B cell (primary cell): ENCODE results near the gene HMG20A. TPM values are rescaled to one million over a fixed set of nuclear protein-coding genes. Genes with fewer than 3 reads are reported as not detected.

Experiments used
- ATAC-seq: fragments of 200-7000 bp; cut with Tn5 transposase; one replicate; pipeline ENCODE4 v1.10.0; 2021; ENCODE audit warnings: low read depth, mild to moderate bottlenecking, moderate number of reproducible peaks, moderate library complexity
- CTCF ChIA-PET: fragments of 350-600 bp; sonication (Branson Sonifier 250); formaldehyde crosslinking; loops from one replicate; lab custom pipeline; 2021; ENCODE audit warnings: antibody characterized with exemption, inconsistent platforms; lab: Charles Lee
- POLR2A ChIA-PET: fragments of 350-600 bp; sonication (Branson Sonifier 250); formaldehyde crosslinking; loops from one replicate; lab custom pipeline; 2021; ENCODE audit warnings: antibody characterized with exemption; lab: Charles Lee
- DNase-seq: peaks from one replicate; pipeline ENCODE4 v3.0.0; 2013
- H2AFZ ChIP-seq: 2 replicates; pipeline ENCODE4 v1.6.1; 2012; ENCODE audit warnings: mild to moderate bottlenecking, low read depth, low read length; ENCODE audit not compliant: insufficient read depth, poor library complexity, severe bottlenecking
- H3K27ac ChIP-seq, 2 donors: 1 replicate in 1 of 2; 2 replicates in 1 of 2; pipeline ENCODE4 v1.5.1; 2012 to 2013; ENCODE audit warnings: low read length in 2 of 2, mild to moderate bottlenecking in 2 of 2, moderate library complexity in 1 of 2
- H3K27me3 ChIP-seq, 4 experiments: fragments of 200-600 bp in 1 of 4; sonication (generic) in 1 of 4; replicated peaks in 1 of 4; 1 replicate in 2 of 4; 2 replicates in 2 of 4; pipeline versions ENCODE4 v1.6.1 to v1.7.0; 2013 to 2016; ENCODE audit warnings: low read length in 3 of 4, mild to moderate bottlenecking in 2 of 4, mixed read lengths in 1 of 4, moderate library complexity in 1 of 4; ENCODE audit not compliant: insufficient read depth in 4 of 4, control insufficient read depth in 3 of 4; ENCODE audit errors: control extremely low read depth in 1 of 4
- H3K36me3 ChIP-seq, 2 experiments: replicated peaks in 1 of 2; 1 replicate in 1 of 2; 2 replicates in 1 of 2; pipeline versions ENCODE4 v1.6.1 to v1.7.1; 2013; ENCODE audit warnings: low read length in 1 of 2; ENCODE audit not compliant: insufficient read depth in 2 of 2, control insufficient read depth in 1 of 2; ENCODE audit errors: control extremely low read depth in 1 of 2, extremely low read depth in 1 of 2
- H3K4me1 ChIP-seq, 2 donors: fragments of 200-600 bp in 1 of 2; sonication (generic) in 1 of 2; 1 replicate in 1 of 2; 2 replicates in 1 of 2; pipeline versions ENCODE4 v1.5.1 to v1.6.1; 2013 to 2017; ENCODE audit warnings: low read length in 2 of 2; ENCODE audit not compliant: control insufficient read depth in 2 of 2, insufficient read depth in 2 of 2
- H3K4me2 ChIP-seq: replicated peaks from 2 replicates; pipeline ENCODE3; 2012; ENCODE audit warnings: mild to moderate bottlenecking, low read depth, low read length; ENCODE audit not compliant: poor library complexity, severe bottlenecking
- H3K4me3 ChIP-seq, 5 experiments: fragments of 200-600 bp in 1 of 5; sonication (generic) in 1 of 5; 1 replicate in 3 of 5; 2 replicates in 2 of 5; pipeline versions ENCODE4 v1.5.1 to v1.7.0; 2011 to 2016; ENCODE audit warnings: low read length in 4 of 5, mild to moderate bottlenecking in 4 of 5, low read depth in 2 of 5, control low read depth in 1 of 5, moderate library complexity in 1 of 5; ENCODE audit not compliant: insufficient read depth in 1 of 5; ENCODE audit errors: control extremely low read depth in 1 of 5, extremely low read depth in 1 of 5
- H3K79me2 ChIP-seq: fragments of 200-600 bp; sonication (generic); one replicate; pipeline ENCODE4 v1.6.0; 2016; ENCODE audit warnings: low read length; ENCODE audit not compliant: control insufficient read depth, insufficient read depth
- H3K9ac ChIP-seq: fragments of 200-600 bp; sonication (generic); 2 replicates; pipeline ENCODE4 v1.6.1; 2017; ENCODE audit warnings: mild to moderate bottlenecking, low read length, moderate library complexity
- H3K9me3 ChIP-seq, 3 donors: one replicate each; pipeline versions ENCODE4 v1.6.1 to v1.7.1; 2013; ENCODE audit warnings: low read length in 2 of 3; ENCODE audit not compliant: control insufficient read depth in 2 of 3, insufficient read depth in 1 of 3; ENCODE audit errors: control extremely low read depth in 1 of 3
- H4K20me1 ChIP-seq: 2 replicates; pipeline ENCODE4 v1.6.0; 2012; ENCODE audit warnings: mild to moderate bottlenecking, low read length; ENCODE audit not compliant: insufficient read depth, control insufficient read depth, poor library complexity, severe bottlenecking
- H3K27ac Mint-ChIP-seq: one replicate; pipeline ENCODE4 v1.8.0; 2021; ENCODE audit warnings: mixed read lengths
- H3K27me3 Mint-ChIP-seq: one replicate; pipeline ENCODE4 v1.8.0; 2021; ENCODE audit warnings: mixed read lengths
- H3K4me1 Mint-ChIP-seq: one replicate; pipeline ENCODE4 v1.8.0; 2021; ENCODE audit warnings: mixed read lengths
- H3K4me3 Mint-ChIP-seq: one replicate; pipeline ENCODE4 v1.8.0; 2021; ENCODE audit warnings: mixed read lengths
- H3K9me3 Mint-ChIP-seq: one replicate; pipeline ENCODE4 v1.8.0; 2022; ENCODE audit warnings: mixed read lengths; ENCODE audit not compliant: insufficient read depth
- CTCF ChIP-seq: fragments of 200-600 bp; IDR thresholded peaks from one replicate; pipeline ENCODE4 v1.8.0; 2022; ENCODE audit warnings: antibody characterized with exemption, mild to moderate bottlenecking
- EZH2 ChIP-seq: IDR thresholded peaks from 2 replicates; pipeline ENCODE4 v1.6.1; 2012; ENCODE audit warnings: borderline replicate concordance, low read depth, mild to moderate bottlenecking, moderate library complexity, low read length; ENCODE audit not compliant: insufficient read depth, poor library complexity, severe bottlenecking
- WGBS: methylation state at CpG from one replicate; pipeline ENCODE4 v1.1.5; 2013; ENCODE audit warnings: missing lambda C conversion rate; ENCODE audit not compliant: insufficient coverage; 5-methylcytosine and 5-hydroxymethylcytosine counted together
- intact Hi-C: fragments of 100-400 bp; cut with micrococcal nuclease; formaldehyde crosslinking; loops from one replicate; pipeline ENCODE4 v1.10.0; 2022
- polyA plus RNA-seq: library from polyadenylated mRNA; depleted of rRNA; stranded (reverse); fragments of >200 nt; gene quantifications from 2 replicates; pipeline ENCODE4 v1.2.3, GENCODE V29; 2012
- total RNA-seq, 2 donors: library from RNA; stranded (reverse); fragments of 120-200 nt in 1 of 2; gene quantifications; 1 replicate in 1 of 2; 2 replicates in 1 of 2; pipeline versions ENCODE4 v1.2.3 to v1.2.4, GENCODE V29; 2013 to 2022

Gene HMG20A
- total and polyA plus RNA-seq, 2 donors (not counting 1 experiment from before 2014, with no cell fraction given): 26.1 to 63.5 TPM

DNA sequence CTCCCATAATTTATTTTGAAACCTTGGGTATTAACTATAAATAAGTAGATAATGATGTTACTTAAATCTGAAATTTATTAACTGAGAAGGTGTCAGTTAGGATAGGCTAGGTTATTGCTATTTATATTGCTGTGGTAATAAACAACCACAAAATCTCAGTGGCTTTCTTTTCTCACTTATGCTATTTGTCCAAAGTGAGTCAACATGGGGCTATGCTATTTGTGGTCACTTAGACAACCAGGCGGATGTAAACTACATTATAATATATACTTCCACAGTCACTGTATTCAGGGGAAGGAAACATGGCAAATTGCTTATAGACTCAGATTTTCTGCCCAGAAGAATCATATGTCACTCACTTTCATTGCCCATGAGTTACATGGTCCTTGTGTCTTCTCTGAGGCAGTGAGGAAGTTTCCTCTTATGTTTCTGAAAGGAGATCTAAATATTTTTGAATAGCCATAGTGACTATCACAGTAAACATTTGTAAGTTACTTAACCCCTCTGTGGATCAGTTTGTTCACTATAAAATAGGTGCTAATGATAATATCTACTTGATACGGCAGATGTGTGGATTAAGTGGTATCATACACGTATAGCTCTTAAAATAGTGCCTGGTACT lies 19.8 kb downstream of the HMG20A start:
- no peak for TF ChIP-seq CTCF
- no peak for TF ChIP-seq EZH2
- Histone ChIP-seq H2AFZ (no peak overlapping the region), H3K27me3 (no peaks in the 10 kb centered on the region), H3K4me2 (no peak overlapping the region), H3K27ac (no peak overlapping the region), H3K36me3 (peaks cover 0 to 2% of the 10 kb centered on the region in 2 experiments), H3K4me3 (no peak overlapping the region), H3K4me1 (peaks cover 8 to 12% of the 10 kb centered on the region in 2 donors), H4K20me1 (peaks cover 43% of the 10 kb centered on the region), H3K79me2 (peaks cover 90% of the 10 kb centered on the region), H3K9me3 (no peaks in the 10 kb centered on the region), H3K9ac (no peak overlapping the region)
- ATAC-seq: no peak
- Mint-ChIP-seq H3K27me3 (no peaks in the 10 kb centered on the region), H3K4me1 (peaks cover 28% of the 10 kb centered on the region), H3K9me3 (no peaks in the 10 kb centered on the region), H3K27ac (no peak overlapping the region), H3K4me3 (no peak overlapping the region)
- ChIA-PET CTCF (no interaction called here), POLR2A (no interaction called here)
- DNase-seq: no peak
- no CpG with 5 or more reads among the region's 3 CpGs for WGBS
- intact Hi-C loops: no loop called here

- Mint-ChIP-seq H3K27me3 (no peaks in the 10 kb centered on the region), H3K4me3 (no peak overlapping the region), H3K9me3 (no peaks in the 10 kb centered on the region), H3K4me1 (peaks cover 21% of the 10 kb centered on the region), H3K27ac (no peak overlapping the region)
- ATAC-seq (no peak), DNase-seq (no peak)
- WGBS: 40% methylated on average over 1 of the region's 4 CpGs
- H4K20me1 ChIP-seq: peaks cover 28% of the 10 kb centered on the region
- H3K27ac ChIP-seq: no peak overlapping the region
- H2AFZ ChIP-seq: no peak overlapping the region
- H3K36me3 ChIP-seq: peaks cover 0 to 8% of the 10 kb centered on the region in 2 experiments
- H3K9me3 ChIP-seq: no peaks in the 10 kb centered on the region
- no peaks in the 10 kb centered on the region for H3K27me3 ChIP-seq
- peaks cover 48% of the 10 kb centered on the region for H3K79me2 ChIP-seq
- POLR2A ChIA-PET: no interaction called here
- H3K4me3 ChIP-seq: no peak overlapping the region
- TF ChIP-seq CTCF (no peak), EZH2 (no peak)
- H3K4me1 ChIP-seq: no peaks in the 10 kb centered on the region
- CTCF ChIA-PET: no interaction called here
- no peak overlapping the region for H3K9ac ChIP-seq
- intact Hi-C loops: no loop called here
- no peak overlapping the region for H3K4me2 ChIP-seq
These were observed 26.2 kb downstream of the HMG20A start for GRCh38 chr15:77446840-77447390.
